ENCODE data around the gene FAM53A. TPM values are rescaled to one million over a fixed set of nuclear protein-coding genes. Genes with fewer than 3 reads are reported as not detected.

Gene FAM53A
- total and polyA plus RNA-seq, 4 experiments from 2014 or later = 0.89 to 2.8 (median 1.7) TPM

DNA sequence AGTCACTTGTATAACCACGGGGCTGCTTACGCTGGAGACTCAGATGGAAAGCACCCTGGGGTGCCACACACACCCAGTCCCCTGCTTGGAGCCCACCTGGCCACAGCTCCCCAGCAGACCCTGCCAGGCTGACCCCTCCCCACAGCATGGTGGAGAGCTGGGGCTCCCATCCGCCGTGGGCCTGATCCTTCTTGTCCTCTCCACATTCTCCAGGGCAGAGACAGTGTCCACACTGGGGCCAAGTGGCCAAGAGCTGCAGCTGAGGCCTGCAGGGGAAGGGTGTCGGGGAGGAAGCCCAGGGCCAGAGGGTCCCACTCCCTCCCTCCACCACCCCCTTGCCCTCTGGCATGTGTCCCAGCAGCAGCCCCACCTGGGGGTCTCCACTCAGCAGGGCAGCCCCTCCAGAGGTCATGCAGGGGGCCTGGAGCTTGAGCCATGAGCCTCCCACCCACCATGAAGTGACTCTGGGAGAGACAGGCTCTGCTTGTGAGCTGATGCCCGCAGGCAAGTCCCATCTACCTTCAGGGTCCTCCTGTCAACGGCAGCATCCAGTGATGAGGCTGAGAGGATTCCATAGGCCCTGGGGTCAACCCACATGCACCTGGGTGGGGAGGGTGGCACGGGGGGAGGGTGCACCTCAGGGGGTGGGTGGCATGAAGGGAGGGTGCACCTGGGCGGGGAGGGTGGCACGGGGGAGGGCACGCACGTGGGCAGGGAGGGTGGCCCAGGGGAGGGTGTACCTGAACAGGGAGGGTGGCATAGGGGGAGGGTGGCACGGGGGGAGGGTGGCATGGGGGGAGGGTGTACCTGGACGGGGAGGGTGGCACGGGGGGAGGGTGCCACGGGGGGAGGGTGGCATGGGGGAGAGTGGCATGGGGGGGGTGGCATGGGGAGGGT lies 56.4 kb downstream of the FAM53A start:
- no peaks in the 10 kb centered on the region for H3K9me3 Mint-ChIP-seq
- Histone ChIP-seq H3K27ac (ENCODE audit: low read depth, low read length) (no peak overlapping the region), H3K36me3 (ENCODE audit: insufficient read depth, low read length) (no peaks in the 10 kb centered on the region), H3K27me3 (ENCODE audit: insufficient read depth, low read length) (no peaks in the 10 kb centered on the region), H3K9me3 (ENCODE audit: control insufficient read depth in 1 of 2, low read length in 2 of 2) (no peaks in the 10 kb centered on the region), H3K4me3 (ENCODE audit: low read length in 2 of 2) (no peak overlapping the region), H3K4me1 (ENCODE audit: insufficient read depth, low read length) (no peaks in the 10 kb centered on the region)
- intact Hi-C loops (cut with micrococcal nuclease) = no loop called here
- H3K36me3 Mint-ChIP-seq = no peaks in the 10 kb centered on the region
- ChIA-PET POLR2A (ENCODE audit: partially characterized antibody) (no interaction called here), CTCF (ENCODE audit: partially characterized antibody) (interaction anchor here (1.0 to 1.3 kb wide), 3 partner anchors 22 to 272 kb away, joined by 3 to 4 read pairs (median 3); no protein-coding TSS in a partner anchor)
- DNase-seq = no peak
- no peaks in the 10 kb centered on the region for H3K4me1 Mint-ChIP-seq
- H3K4me3 Mint-ChIP-seq = no peak overlapping the region
- peak overlapping the region in 1 of 7 donors; percentile 12 for H3K27ac Mint-ChIP-seq
- no peaks in the 10 kb centered on the region for H3K27me3 Mint-ChIP-seq

DNA sequence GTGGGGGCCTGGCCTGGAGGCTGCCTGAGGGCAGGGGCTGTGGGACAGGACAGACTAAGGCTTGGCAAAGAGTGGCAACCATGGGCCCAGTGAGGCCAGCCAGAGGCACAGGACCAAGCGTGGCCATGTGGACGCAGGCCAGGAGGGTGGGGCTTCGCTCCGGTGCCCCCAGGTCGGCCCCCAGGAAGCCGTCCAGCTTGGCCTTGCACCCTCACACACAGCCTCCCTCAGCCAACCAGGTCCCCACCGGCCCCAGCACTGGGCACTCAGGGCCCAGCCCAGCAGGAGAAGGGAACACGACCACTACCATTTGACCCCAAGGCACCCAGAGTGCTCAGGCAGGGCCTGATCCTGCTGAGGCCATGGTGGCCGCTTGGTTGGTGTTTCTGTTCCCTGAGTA lies 57.2 kb downstream of the FAM53A start:
- H3K27me3 ChIP-seq (ENCODE audit: insufficient read depth, low read length) = no peaks in the 10 kb centered on the region
- Mint-ChIP-seq H3K27ac (peak overlapping the region in 1 of 7 donors; percentile 60), H3K4me1 (no peaks in the 10 kb centered on the region), H3K9me3 (no peaks in the 10 kb centered on the region), H3K4me3 (no peak overlapping the region), H3K27me3 (no peaks in the 10 kb centered on the region), H3K36me3 (no peaks in the 10 kb centered on the region)
- intact Hi-C loops (cut with micrococcal nuclease) = no loop called here
- H3K4me3 ChIP-seq (ENCODE audit: low read length in 2 of 2) = no peak overlapping the region
- H3K9me3 ChIP-seq (ENCODE audit: control insufficient read depth in 1 of 2, low read length in 2 of 2) = no peaks in the 10 kb centered on the region
- H3K4me1 ChIP-seq (ENCODE audit: insufficient read depth, low read length) = no peaks in the 10 kb centered on the region
- H3K36me3 ChIP-seq (ENCODE audit: insufficient read depth, low read length) = no peaks in the 10 kb centered on the region
- peak in 1 of 5 donors; percentile 2 for DNase-seq
- ChIA-PET CTCF (ENCODE audit: partially characterized antibody) (interaction anchor here (1.0 to 1.3 kb wide), 2 partner anchors 21 to 271 kb away, joined by 3 to 4 read pairs; no protein-coding TSS in a partner anchor), POLR2A (ENCODE audit: partially characterized antibody) (no interaction called here)
- H3K27ac ChIP-seq (ENCODE audit: low read depth, low read length) = no peak overlapping the region

DNA sequence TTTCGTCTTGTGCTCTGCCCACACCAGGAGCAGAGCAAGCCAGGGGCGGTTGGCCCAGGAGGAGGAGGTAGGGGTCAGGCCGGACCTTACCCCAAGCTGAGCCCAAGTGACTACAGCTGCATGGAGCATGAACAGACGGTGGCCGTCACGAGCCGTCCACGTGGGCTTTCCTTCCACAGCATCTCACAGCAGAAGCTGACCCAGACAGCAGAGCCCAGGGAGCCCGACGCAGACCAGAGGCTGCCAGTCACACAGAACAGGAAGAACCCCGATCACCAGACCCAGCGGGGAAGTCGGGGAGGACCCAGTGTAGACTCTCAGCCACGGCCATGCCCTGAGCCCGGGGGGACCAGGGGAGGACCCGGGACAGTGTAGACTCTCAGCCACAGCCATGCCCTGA lies 58.0 kb downstream of the FAM53A start:
- no peak overlapping the region for H3K4me3 ChIP-seq (ENCODE audit: low read length in 2 of 2)
- Mint-ChIP-seq H3K27ac (peak overlapping the region in 1 of 7 donors; percentile 29), H3K36me3 (no peaks in the 10 kb centered on the region), H3K4me1 (no peaks in the 10 kb centered on the region), H3K4me3 (no peak overlapping the region), H3K9me3 (no peaks in the 10 kb centered on the region), H3K27me3 (no peaks in the 10 kb centered on the region)
- H3K4me1 ChIP-seq (ENCODE audit: insufficient read depth, low read length) = no peaks in the 10 kb centered on the region
- H3K27ac ChIP-seq (ENCODE audit: low read depth, low read length) = no peak overlapping the region
- H3K36me3 ChIP-seq (ENCODE audit: insufficient read depth, low read length) = no peaks in the 10 kb centered on the region
- no peak for DNase-seq
- H3K9me3 ChIP-seq (ENCODE audit: control insufficient read depth in 1 of 2, low read length in 2 of 2) = no peaks in the 10 kb centered on the region
- intact Hi-C loops (cut with micrococcal nuclease) = no loop called here
- POLR2A ChIA-PET (ENCODE audit: partially characterized antibody) = no interaction called here
- H3K27me3 ChIP-seq (ENCODE audit: insufficient read depth, low read length) = no peaks in the 10 kb centered on the region
- CTCF ChIA-PET (ENCODE audit: partially characterized antibody) = no interaction called here

DNA sequence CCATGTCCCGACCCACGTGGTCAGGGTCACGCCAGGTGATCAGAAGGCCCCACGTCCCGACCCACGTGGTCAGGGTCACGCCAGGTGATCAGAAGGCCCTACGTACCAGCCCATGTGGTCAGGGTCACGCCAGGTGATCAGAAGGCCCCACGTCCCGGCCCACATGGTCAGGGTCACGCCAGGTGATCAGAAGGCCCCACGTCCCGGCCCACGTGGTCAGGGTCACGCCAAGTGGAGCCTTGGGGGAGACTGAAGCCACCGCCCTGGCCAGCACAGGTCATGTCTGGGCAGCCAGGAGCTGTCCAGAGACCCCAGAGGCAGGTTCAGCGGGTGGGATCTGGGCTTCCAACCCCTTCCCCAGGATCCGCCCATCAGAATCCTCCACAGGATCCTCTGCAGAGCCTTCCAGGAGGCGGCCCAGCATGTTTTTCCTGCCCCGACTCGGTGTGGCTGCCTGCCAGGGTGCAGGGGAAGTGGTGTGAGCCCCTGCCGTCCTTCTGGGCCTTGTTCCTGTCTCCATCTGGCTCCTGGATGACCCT lies 58.4 kb downstream of the FAM53A start:
- Histone ChIP-seq H3K27me3 (ENCODE audit: insufficient read depth, low read length) (no peaks in the 10 kb centered on the region), H3K4me1 (ENCODE audit: insufficient read depth, low read length) (peaks cover under 1% of the 10 kb centered on the region), H3K36me3 (ENCODE audit: insufficient read depth, low read length) (no peaks in the 10 kb centered on the region), H3K27ac (ENCODE audit: low read depth, low read length) (no peak overlapping the region), H3K9me3 (ENCODE audit: control insufficient read depth in 1 of 2, low read length in 2 of 2) (no peaks in the 10 kb centered on the region), H3K4me3 (ENCODE audit: low read length in 2 of 2) (no peak overlapping the region)
- intact Hi-C loops (cut with micrococcal nuclease) = no loop called here
- Mint-ChIP-seq H3K27me3 (no peaks in the 10 kb centered on the region), H3K4me3 (no peak overlapping the region), H3K9me3 (no peaks in the 10 kb centered on the region), H3K27ac (peak overlapping the region in 1 of 7 donors; percentile 47), H3K4me1 (peaks cover 0 to 2% (median under 1%) of the 10 kb centered on the region in 4 donors), H3K36me3 (no peaks in the 10 kb centered on the region)
- POLR2A ChIA-PET (ENCODE audit: partially characterized antibody) = no interaction called here
- DNase-seq = peak in 1 of 5 donors; percentile 35
- CTCF ChIA-PET (ENCODE audit: partially characterized antibody) = no interaction called here

DNA sequence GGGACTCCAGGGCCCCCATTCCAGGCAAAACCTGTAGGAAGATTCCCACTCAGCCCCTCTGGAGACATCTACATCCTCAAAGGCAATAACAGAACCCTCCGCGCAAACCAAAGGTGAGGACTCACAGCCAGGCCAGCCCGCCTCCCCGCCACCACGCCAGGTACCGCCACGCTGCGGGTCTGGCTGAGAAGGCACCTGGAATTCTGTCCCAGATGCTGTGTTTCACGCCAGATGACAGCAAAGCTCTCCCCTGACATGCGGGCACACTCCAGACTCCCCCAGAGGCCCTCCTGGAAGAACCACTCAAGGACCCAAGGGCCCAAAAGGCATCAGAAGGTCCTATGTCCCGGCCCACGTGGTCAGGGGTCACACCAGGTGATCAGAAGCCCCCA lies 59.6 kb downstream of the FAM53A start:
- no peaks in the 10 kb centered on the region for H3K27me3 Mint-ChIP-seq
- no peaks in the 10 kb centered on the region for H3K9me3 Mint-ChIP-seq
- CTCF ChIA-PET (ENCODE audit: partially characterized antibody) = no interaction called here
- H3K27ac ChIP-seq (ENCODE audit: low read depth, low read length) = no peak overlapping the region
- H3K27me3 ChIP-seq (ENCODE audit: insufficient read depth, low read length) = no peaks in the 10 kb centered on the region
- peak in 1 of 5 donors; percentile 9 for DNase-seq
- H3K4me1 ChIP-seq (ENCODE audit: insufficient read depth, low read length) = peaks cover 6% of the 10 kb centered on the region
- H3K4me3 ChIP-seq (ENCODE audit: low read length in 2 of 2) = no peak overlapping the region
- no peaks in the 10 kb centered on the region for H3K9me3 ChIP-seq (ENCODE audit: control insufficient read depth in 1 of 2, low read length in 2 of 2)
- H3K27ac Mint-ChIP-seq = peak overlapping the region in 2 of 7 donors; percentile 25 to 66
- no peaks in the 10 kb centered on the region for H3K36me3 ChIP-seq (ENCODE audit: insufficient read depth, low read length)
- intact Hi-C loops (cut with micrococcal nuclease) = no loop called here
- peaks cover 0 to 8% (median 6%) of the 10 kb centered on the region in 4 donors for H3K4me1 Mint-ChIP-seq
- POLR2A ChIA-PET (ENCODE audit: partially characterized antibody) = no interaction called here
- H3K36me3 Mint-ChIP-seq = no peaks in the 10 kb centered on the region
- no peak overlapping the region for H3K4me3 Mint-ChIP-seq

DNA sequence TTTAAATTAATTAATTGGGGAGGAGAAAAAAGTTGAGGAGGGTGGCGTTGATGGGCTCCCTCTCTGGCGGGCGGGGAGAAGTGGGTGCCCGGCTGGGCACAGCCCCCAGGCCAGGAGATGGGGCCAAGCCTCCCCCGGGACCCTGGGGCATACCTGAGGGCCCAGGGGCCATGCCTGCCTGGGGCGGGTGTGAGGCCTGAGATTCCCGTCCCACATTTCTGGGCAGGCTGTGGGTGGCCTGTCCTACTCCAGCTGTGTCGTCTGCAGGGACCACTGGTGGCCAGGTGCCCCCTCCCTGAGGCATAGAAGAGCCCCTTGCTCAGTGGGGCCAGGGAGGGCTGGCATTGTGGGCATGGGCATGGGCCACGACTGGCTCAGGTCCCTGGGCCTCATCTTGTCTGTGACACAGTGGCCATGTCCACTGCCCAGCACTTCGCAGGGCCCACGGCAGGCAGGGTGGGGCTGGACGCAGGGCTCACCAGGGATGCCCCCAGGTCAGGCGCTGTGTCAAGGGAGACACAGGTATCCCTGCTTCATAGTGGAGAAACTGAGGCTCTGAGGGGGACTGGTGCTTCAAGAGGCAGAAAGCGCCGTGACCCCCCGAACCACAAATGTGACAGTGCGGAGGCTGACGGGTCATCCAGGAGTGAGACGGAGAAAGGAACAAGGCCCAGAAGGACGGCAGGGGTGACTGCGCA lies 60.1 kb downstream of the FAM53A start:
- no peaks in the 10 kb centered on the region for H3K36me3 Mint-ChIP-seq
- H3K27ac ChIP-seq (ENCODE audit: low read depth, low read length) = no peak overlapping the region
- POLR2A ChIA-PET (ENCODE audit: partially characterized antibody) = no interaction called here
- no peak overlapping the region for H3K4me3 ChIP-seq (ENCODE audit: low read length in 2 of 2)
- no peak overlapping the region for H3K4me3 Mint-ChIP-seq
- CTCF ChIA-PET (ENCODE audit: partially characterized antibody) = no interaction called here
- no peaks in the 10 kb centered on the region for H3K9me3 Mint-ChIP-seq
- intact Hi-C loops (cut with micrococcal nuclease) = no loop called here
- H3K27ac Mint-ChIP-seq = peak overlapping the region in 1 of 7 donors; percentile 25
- DNase-seq = peak in 1 of 5 donors; percentile 16
- peaks cover 0 to 8% (median 6%) of the 10 kb centered on the region in 4 donors for H3K4me1 Mint-ChIP-seq
- H3K4me1 ChIP-seq (ENCODE audit: insufficient read depth, low read length) = peaks cover 6% of the 10 kb centered on the region
- no peaks in the 10 kb centered on the region for H3K36me3 ChIP-seq (ENCODE audit: insufficient read depth, low read length)
- no peaks in the 10 kb centered on the region for H3K9me3 ChIP-seq (ENCODE audit: control insufficient read depth in 1 of 2, low read length in 2 of 2)
- H3K27me3 ChIP-seq (ENCODE audit: insufficient read depth, low read length) = no peaks in the 10 kb centered on the region
- no peaks in the 10 kb centered on the region for H3K27me3 Mint-ChIP-seq

DNA sequence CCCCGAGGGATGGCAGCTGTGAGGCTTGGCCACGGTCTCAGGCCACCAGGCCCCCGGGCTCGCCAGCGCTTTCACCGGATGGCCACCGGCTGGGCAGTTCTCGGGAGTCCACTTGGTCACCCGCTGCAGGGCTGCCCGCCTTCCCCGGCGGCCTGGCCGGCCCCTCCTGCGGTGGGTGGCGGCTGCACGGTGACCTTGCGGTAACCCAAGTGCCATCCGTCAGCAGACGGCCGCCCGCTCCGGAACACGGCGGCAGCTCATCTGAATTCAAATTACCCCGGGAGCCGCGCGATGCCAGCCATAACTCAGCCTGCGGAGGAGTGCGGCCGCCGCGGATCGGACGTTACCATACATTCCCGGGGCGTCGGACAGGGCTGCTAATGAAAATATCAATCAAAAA lies 60.7 kb downstream of the FAM53A start:
- intact Hi-C loops (cut with micrococcal nuclease) = no loop called here
- H3K36me3 Mint-ChIP-seq = no peaks in the 10 kb centered on the region
- no peak overlapping the region for H3K4me3 Mint-ChIP-seq
- no peak overlapping the region for H3K27ac Mint-ChIP-seq
- Histone ChIP-seq H3K27me3 (ENCODE audit: insufficient read depth, low read length) (no peaks in the 10 kb centered on the region), H3K36me3 (ENCODE audit: insufficient read depth, low read length) (no peaks in the 10 kb centered on the region), H3K9me3 (ENCODE audit: control insufficient read depth in 1 of 2, low read length in 2 of 2) (no peaks in the 10 kb centered on the region), H3K4me1 (ENCODE audit: insufficient read depth, low read length) (peaks cover 6% of the 10 kb centered on the region), H3K27ac (ENCODE audit: low read depth, low read length) (no peak overlapping the region), H3K4me3 (ENCODE audit: low read length in 2 of 2) (no peak overlapping the region)
- DNase-seq = no peak
- CTCF ChIA-PET (ENCODE audit: partially characterized antibody) = no interaction called here
- H3K9me3 Mint-ChIP-seq = no peaks in the 10 kb centered on the region
- peaks cover 0 to 8% (median 6%) of the 10 kb centered on the region in 4 donors for H3K4me1 Mint-ChIP-seq
- no peaks in the 10 kb centered on the region for H3K27me3 Mint-ChIP-seq
- POLR2A ChIA-PET (ENCODE audit: partially characterized antibody) = no interaction called here
